CD4-positive, alpha-beta T cell (primary cell): Measurements from ENCODE around the gene HSD17B1. TPM values are rescaled to one million over a fixed set of nuclear protein-coding genes. Genes with fewer than 3 reads are reported as not detected.

ENCODE experiments used
- ATAC-seq: fragments of 200-7000 bp; cut with Tn5 transposase; one replicate; pipeline ENCODE4 v1.10.0; 2022; ENCODE audit warnings: mild to moderate bottlenecking; ENCODE audit not compliant: poor library complexity
- CTCF ChIA-PET: fragments of 350-600 bp; sonication (Branson Sonifier 250); formaldehyde crosslinking; loops from one replicate; lab custom pipeline; 2021; ENCODE audit warnings: antibody characterized with exemption, inconsistent platforms; lab: Charles Lee
- POLR2A ChIA-PET: fragments of 350-600 bp; sonication (Branson Sonifier 250); formaldehyde crosslinking; loops from one replicate; lab custom pipeline; 2021; ENCODE audit warnings: antibody characterized with exemption, inconsistent platforms; lab: Charles Lee
- DNase-seq, 14 experiments: peaks; one replicate each; pipeline ENCODE4 v3.0.0-alpha.2; 2013 to 2020; ENCODE audit warnings: mixed read lengths in 2 of 14
- H3K27ac ChIP-seq, 2 donors: one replicate each; pipeline versions ENCODE4 v1.5.1 to v1.7.0; 2013; ENCODE audit warnings: low read length in 2 of 2, low read depth in 1 of 2, mild to moderate bottlenecking in 1 of 2
- H3K27me3 ChIP-seq, 2 experiments: 1 replicate in 1 of 2; 2 replicates in 1 of 2; pipeline versions ENCODE4 v1.6.1 to v1.7.0; 2013; ENCODE audit warnings: low read length in 2 of 2, control low read depth in 1 of 2, mild to moderate bottlenecking in 1 of 2, moderate library complexity in 1 of 2; ENCODE audit not compliant: insufficient read depth in 2 of 2, control insufficient read depth in 1 of 2
- H3K36me3 ChIP-seq: one replicate; pipeline ENCODE4 v1.6.1; 2013; ENCODE audit warnings: low read length, control low read depth; ENCODE audit not compliant: insufficient read depth
- H3K4me1 ChIP-seq: one replicate; pipeline ENCODE4 v1.6.1; 2013; ENCODE audit warnings: low read length, control low read depth; ENCODE audit not compliant: insufficient read depth
- H3K4me3 ChIP-seq: one replicate; pipeline ENCODE4 v1.5.1; 2013; ENCODE audit warnings: mild to moderate bottlenecking, low read length, moderate library complexity
- H3K9me3 ChIP-seq, 2 experiments: 1 replicate in 1 of 2; 2 replicates in 1 of 2; pipeline versions ENCODE4 v1.6.1 to v1.7.0; 2013; ENCODE audit warnings: low read length in 2 of 2, mild to moderate bottlenecking in 2 of 2, control low read depth in 1 of 2, moderate library complexity in 1 of 2; ENCODE audit not compliant: control insufficient read depth in 1 of 2, insufficient read depth in 1 of 2
- H3K27ac Mint-ChIP-seq: one replicate; pipeline ENCODE4 v1.8.0; 2020; ENCODE audit warnings: mixed read lengths
- H3K27me3 Mint-ChIP-seq: one replicate; pipeline ENCODE4 v1.8.0; 2021; ENCODE audit warnings: mixed read lengths
- H3K36me3 Mint-ChIP-seq: one replicate; pipeline ENCODE4 v1.8.0; 2021; ENCODE audit warnings: low read depth, mixed read lengths
- H3K4me1 Mint-ChIP-seq: one replicate; pipeline ENCODE4 v1.8.0; 2021; ENCODE audit warnings: low read depth, mixed read lengths
- H3K4me3 Mint-ChIP-seq: one replicate; pipeline ENCODE4 v1.8.0; 2020; ENCODE audit warnings: mild to moderate bottlenecking, mixed read lengths
- H3K9me3 Mint-ChIP-seq: one replicate; pipeline ENCODE4 v1.8.0; 2020; ENCODE audit warnings: mixed read lengths
- intact Hi-C, 2 experiments: fragments of 100-400 bp; cut with DNase I in 1 of 2; cut with micrococcal nuclease in 1 of 2; formaldehyde crosslinking; loops; one replicate each; pipeline versions ENCODE4 v1.15.1 to v1.9.0; 2023 to 2025; cut with DNase I, micrococcal nuclease
- total RNA-seq, 174 experiments: library from RNA in 2 of 174; stranded (reverse) in 2 of 174; gene quantifications; one replicate each; pipeline ENCODE4 v1.2.3 and lab custom pipeline; 2021 to 2026
- TF ChIP-seq, protein P1 (sequence below): fragments of 200-600 bp; IDR thresholded peaks from one replicate; pipeline ENCODE4 v1.8.0; 2022; ENCODE audit warnings: antibody characterized with exemption, mild to moderate bottlenecking

HSD17B1 gene
- total RNA-seq, 2 experiments from 2014 or later: 0.80 to 0.81 TPM

DNA sequence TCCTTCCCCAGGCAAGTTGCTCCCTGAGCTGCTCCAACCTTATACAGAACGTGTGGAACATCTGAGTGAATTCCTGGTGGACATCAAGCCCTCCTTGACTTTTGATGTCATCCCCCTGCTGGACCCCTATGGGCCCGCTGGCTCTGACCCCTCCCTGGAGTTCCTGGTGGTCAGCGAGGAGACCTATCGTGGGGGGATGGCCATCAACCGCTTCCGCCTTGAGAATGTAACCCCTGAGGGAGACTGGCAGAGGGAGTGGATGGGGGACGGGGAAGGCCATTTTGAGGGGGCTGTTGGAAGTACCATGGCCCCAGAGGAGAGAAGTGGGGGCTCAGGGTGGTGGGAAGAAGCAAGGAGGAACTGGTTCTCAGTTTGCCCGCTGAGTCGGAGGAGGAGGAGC lies 11.2 kb downstream of the HSD17B1 start:
- ChIA-PET POLR2A (interaction anchor here (1.7 kb wide), 1 partner anchor 9 kb away, joined by 9 read pairs; no protein-coding TSS in a partner anchor), CTCF (no interaction called here)
- H3K27ac ChIP-seq: no peak overlapping the region
- no peaks in the 10 kb centered on the region for H3K27me3 ChIP-seq
- no peaks in the 10 kb centered on the region for H3K9me3 ChIP-seq
- peaks cover 39% of the 10 kb centered on the region for H3K36me3 ChIP-seq
- ATAC-seq (no peak), DNase-seq (peak in 1 of 14 experiments; percentile 16)
- Mint-ChIP-seq H3K4me3 (peak overlapping the region; percentile 90), H3K9me3 (no peaks in the 10 kb centered on the region), H3K36me3 (peaks cover 56% of the 10 kb centered on the region), H3K27ac (peak overlapping the region; percentile 96), H3K27me3 (no peaks in the 10 kb centered on the region), H3K4me1 (peaks cover 39% of the 10 kb centered on the region)
- H3K4me1 ChIP-seq: peaks cover 64% of the 10 kb centered on the region
- intact Hi-C loops: loop anchor here in 1 of 2 experiments (2.0 kb wide), 1 partner anchor 27 kb away; the partner anchor contains the start of gene NAGLU
- no peak overlapping the region for H3K4me3 ChIP-seq
- TF ChIP-seq, protein P1, sequence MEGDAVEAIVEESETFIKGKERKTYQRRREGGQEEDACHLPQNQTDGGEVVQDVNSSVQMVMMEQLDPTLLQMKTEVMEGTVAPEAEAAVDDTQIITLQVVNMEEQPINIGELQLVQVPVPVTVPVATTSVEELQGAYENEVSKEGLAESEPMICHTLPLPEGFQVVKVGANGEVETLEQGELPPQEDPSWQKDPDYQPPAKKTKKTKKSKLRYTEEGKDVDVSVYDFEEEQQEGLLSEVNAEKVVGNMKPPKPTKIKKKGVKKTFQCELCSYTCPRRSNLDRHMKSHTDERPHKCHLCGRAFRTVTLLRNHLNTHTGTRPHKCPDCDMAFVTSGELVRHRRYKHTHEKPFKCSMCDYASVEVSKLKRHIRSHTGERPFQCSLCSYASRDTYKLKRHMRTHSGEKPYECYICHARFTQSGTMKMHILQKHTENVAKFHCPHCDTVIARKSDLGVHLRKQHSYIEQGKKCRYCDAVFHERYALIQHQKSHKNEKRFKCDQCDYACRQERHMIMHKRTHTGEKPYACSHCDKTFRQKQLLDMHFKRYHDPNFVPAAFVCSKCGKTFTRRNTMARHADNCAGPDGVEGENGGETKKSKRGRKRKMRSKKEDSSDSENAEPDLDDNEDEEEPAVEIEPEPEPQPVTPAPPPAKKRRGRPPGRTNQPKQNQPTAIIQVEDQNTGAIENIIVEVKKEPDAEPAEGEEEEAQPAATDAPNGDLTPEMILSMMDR: no peak

DNA sequence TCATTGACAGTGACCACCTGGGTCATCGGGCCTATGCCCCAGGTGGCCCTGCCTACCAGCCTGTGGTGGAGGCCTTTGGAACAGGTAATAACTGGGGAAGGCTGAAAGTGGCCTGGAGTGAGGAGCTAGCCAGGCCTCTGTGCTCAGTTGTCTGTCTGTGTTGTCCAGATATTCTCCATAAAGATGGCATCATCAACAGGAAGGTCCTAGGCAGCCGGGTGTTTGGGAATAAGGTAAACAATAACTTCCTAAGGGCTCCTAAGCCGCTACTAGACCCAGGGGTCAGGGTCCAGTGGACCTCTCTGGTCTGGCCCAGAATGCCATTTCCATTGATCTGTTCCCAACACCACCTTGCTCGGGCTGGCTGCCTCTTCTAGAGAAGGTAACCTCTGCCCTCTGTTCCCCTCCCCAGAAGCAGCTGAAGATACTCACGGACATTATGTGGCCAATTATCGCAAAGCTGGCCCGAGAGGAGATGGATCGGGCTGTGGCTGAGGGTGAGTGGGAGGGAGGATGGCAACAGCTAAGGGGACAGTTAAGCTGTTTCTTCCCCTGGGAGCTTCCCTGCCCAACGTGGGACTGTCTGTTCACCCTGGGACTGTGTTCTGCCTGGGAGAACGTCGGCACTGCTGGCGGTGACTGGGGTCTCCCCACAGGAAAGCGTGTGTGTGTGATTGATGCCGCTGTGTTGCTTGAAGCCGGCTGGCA lies 12.2 kb downstream of the HSD17B1 start:
- H3K27me3 ChIP-seq: no peaks in the 10 kb centered on the region
- no peaks in the 10 kb centered on the region for H3K9me3 Mint-ChIP-seq
- peaks cover 69% of the 10 kb centered on the region for H3K4me1 ChIP-seq
- H3K4me3 Mint-ChIP-seq: peak overlapping the region; percentile 90
- intact Hi-C loops: no loop called here
- POLR2A ChIA-PET: interaction anchor here (0.9 to 1.1 kb wide), 2 partner anchors 11 to 44 kb away, joined by 3 read pairs; partner anchors contain the start of genes RETREG3 and TUBG1
- no peak overlapping the region for H3K27ac ChIP-seq
- H3K27ac Mint-ChIP-seq: peak overlapping the region; percentile 96
- TF ChIP-seq, protein P1: no peak
- peaks cover 49% of the 10 kb centered on the region for H3K36me3 ChIP-seq
- DNase-seq (no peak), ATAC-seq (no peak)
- no peaks in the 10 kb centered on the region for H3K27me3 Mint-ChIP-seq
- peaks cover 66% of the 10 kb centered on the region for H3K36me3 Mint-ChIP-seq
- CTCF ChIA-PET: interaction anchor here (0.5 to 1.4 kb wide), 2 partner anchors 14 to 832 kb away, joined by 3 to 4 read pairs; no protein-coding TSS in a partner anchor
- H3K4me1 Mint-ChIP-seq: peaks cover 47% of the 10 kb centered on the region
- H3K9me3 ChIP-seq: no peaks in the 10 kb centered on the region
- H3K4me3 ChIP-seq: no peak overlapping the region

DNA sequence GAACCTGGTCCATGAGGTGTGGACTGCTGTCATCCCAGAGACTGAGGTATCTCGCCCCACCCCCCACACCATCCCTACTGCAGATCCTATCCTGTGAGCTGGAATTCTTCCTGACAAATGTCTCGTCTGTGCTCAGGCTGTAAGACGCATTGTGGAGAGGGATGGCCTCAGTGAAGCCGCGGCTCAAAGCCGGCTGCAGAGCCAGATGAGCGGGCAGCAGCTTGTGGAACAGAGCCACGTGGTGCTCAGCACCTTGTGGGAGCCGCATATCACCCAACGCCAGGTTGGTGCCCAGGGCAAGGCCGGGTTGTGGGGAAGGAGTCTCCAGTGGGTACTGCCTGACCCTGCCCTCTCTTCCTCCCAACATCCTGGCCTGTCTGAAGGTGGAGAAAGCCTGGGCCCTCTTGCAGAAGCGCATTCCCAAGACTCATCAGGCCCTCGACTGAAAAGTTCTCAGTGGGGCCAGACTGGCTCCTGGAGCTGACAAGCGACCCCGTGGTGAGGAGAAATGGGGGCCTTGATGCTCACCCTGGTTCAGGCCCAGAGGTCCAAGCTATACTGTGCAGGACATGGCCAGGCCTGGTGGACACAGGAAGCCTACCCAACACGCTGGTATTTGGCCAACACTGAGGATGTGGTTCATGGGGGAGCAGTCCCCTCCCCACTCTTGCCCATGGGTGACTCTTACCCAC lies 12.9 kb downstream of the HSD17B1 start:
- TF ChIP-seq, protein P1: no peak
- Histone ChIP-seq H3K36me3 (peaks cover 56% of the 10 kb centered on the region), H3K4me1 (peaks cover 71% of the 10 kb centered on the region), H3K27ac (peak overlapping the region; percentile 81 to 86), H3K27me3 (no peaks in the 10 kb centered on the region), H3K4me3 (no peak overlapping the region), H3K9me3 (no peaks in the 10 kb centered on the region)
- CTCF ChIA-PET: interaction anchor here (0.8 to 4.6 kb wide), 3 partner anchors 12 to 198 kb away, joined by 3 to 45 read pairs (median 4); partner anchors contain the start of gene PSMC3IP
- peak overlapping the region; percentile 96 for H3K27ac Mint-ChIP-seq
- peak overlapping the region; percentile 97 for H3K4me3 Mint-ChIP-seq
- POLR2A ChIA-PET: interaction anchor here (0.9 to 2.6 kb wide), 6 partner anchors 11 to 177 kb away, joined by 3 to 26 read pairs (median 6); partner anchors contain the start of genes PSMC3IP, RETREG3, STAT3 and TUBG1
- peaks cover 73% of the 10 kb centered on the region for H3K36me3 Mint-ChIP-seq
- DNase-seq: peak in 1 of 14 experiments; percentile 35
- H3K9me3 Mint-ChIP-seq: no peaks in the 10 kb centered on the region
- H3K4me1 Mint-ChIP-seq: peaks cover 47% of the 10 kb centered on the region
- ATAC-seq: no peak
- H3K27me3 Mint-ChIP-seq: no peaks in the 10 kb centered on the region
- intact Hi-C loops: loop anchor here in 1 of 2 experiments (2.0 kb wide), 1 partner anchor 43 kb away; the partner anchor contains the start of genes RETREG3 and TUBG1
